Measurements from ENCODE around the gene ZFYVE28.
A peak's percentile ranks its signal among the peaks of the same experiment; 100 is the strongest.

The ZFYVE28 gene

GRCh38 chr4:2327579-2327978, 90.9 kb downstream of the ZFYVE28 start:
- no peak overlapping the region for H3K4me3 ChIP-seq (ENCODE audit: low read depth, low read length)
- in situ Hi-C loops (cut with HindIII; ENCODE audit: low sequenced_read_pairs), result no loop called here
- no peak for DNase-seq (ENCODE audit: low read depth, low spot score)
- TF ChIP-seq CTCF (IDR thresholded peaks at IDR 0.05; ENCODE audit: low read depth, low read length), result no peak

- in situ Hi-C loops (cut with HindIII; ENCODE audit: low sequenced_read_pairs), result no loop called here
- TF ChIP-seq CTCF (IDR thresholded peaks at IDR 0.05; ENCODE audit: low read depth, low read length), result no peak
- no peak overlapping the region for H3K4me3 ChIP-seq (ENCODE audit: low read depth, low read length)
- DNase-seq (ENCODE audit: low read depth, low spot score), result no peak
Observed at GRCh38 chr4:2324891-2325290, 93.6 kb downstream of the ZFYVE28 start.

GRCh38 chr4:2322841-2323240, 95.6 kb downstream of the ZFYVE28 start:
- in situ Hi-C loops (cut with HindIII; ENCODE audit: low sequenced_read_pairs), result no loop called here
- no peak overlapping the region for H3K4me3 ChIP-seq (ENCODE audit: low read depth, low read length)
- DNase-seq (ENCODE audit: low read depth, low spot score), result no peak
- TF ChIP-seq CTCF (IDR thresholded peaks at IDR 0.05; ENCODE audit: low read depth, low read length), result no peak

- H3K4me3 ChIP-seq (ENCODE audit: low read depth, low read length), result no peak overlapping the region
- DNase-seq (ENCODE audit: low read depth, low spot score), result no peak
- TF ChIP-seq CTCF (IDR thresholded peaks at IDR 0.05; ENCODE audit: low read depth, low read length), result no peak
- in situ Hi-C loops (cut with HindIII; ENCODE audit: low sequenced_read_pairs), result no loop called here
Observed at GRCh38 chr4:2322227-2322626, 96.2 kb downstream of the ZFYVE28 start.

GRCh38 chr4:2321279-2322196, 96.9 kb downstream of the ZFYVE28 start:
- in situ Hi-C loops (cut with HindIII; ENCODE audit: low sequenced_read_pairs), result no loop called here
- no peak overlapping the region for H3K4me3 ChIP-seq (ENCODE audit: low read depth, low read length)

GRCh38 chr4:2320746-2321145, 97.7 kb downstream of the ZFYVE28 start:
- no peak for TF ChIP-seq CTCF (IDR thresholded peaks at IDR 0.05; ENCODE audit: low read depth, low read length)
- H3K4me3 ChIP-seq (ENCODE audit: low read depth, low read length), result no peak overlapping the region
- in situ Hi-C loops (cut with HindIII; ENCODE audit: low sequenced_read_pairs), result no loop called here
- DNase-seq (ENCODE audit: low read depth, low spot score), result no peak

More at GRCh38 chr4:2321279-2322196, 96.9 kb downstream of the ZFYVE28 start:
- peak; percentile 17 for DNase-seq (ENCODE audit: low read depth, low spot score)
- no peak for TF ChIP-seq CTCF (IDR thresholded peaks at IDR 0.05; ENCODE audit: low read depth, low read length)
